GM12892 (cell line): Measurements from ENCODE around the gene DLG5.

Source experiments
- POLR2A ChIP-seq: IDR thresholded peaks from 2 replicates; pipeline ENCODE4 v1.6.1; 2011; ENCODE audit warnings: low read depth, low read length, control low read depth
- POLR2AphosphoS5 ChIP-seq: IDR thresholded peaks from 2 replicates; pipeline ENCODE4 v1.6.1; 2011; ENCODE audit warnings: low read depth, low read length, control low read depth
- TAF1 ChIP-seq: IDR thresholded peaks from 2 replicates; pipeline ENCODE4 v1.6.1; 2011; ENCODE audit warnings: low read depth, mild to moderate bottlenecking, control low read depth, low read length, borderline replicate concordance

DNA sequence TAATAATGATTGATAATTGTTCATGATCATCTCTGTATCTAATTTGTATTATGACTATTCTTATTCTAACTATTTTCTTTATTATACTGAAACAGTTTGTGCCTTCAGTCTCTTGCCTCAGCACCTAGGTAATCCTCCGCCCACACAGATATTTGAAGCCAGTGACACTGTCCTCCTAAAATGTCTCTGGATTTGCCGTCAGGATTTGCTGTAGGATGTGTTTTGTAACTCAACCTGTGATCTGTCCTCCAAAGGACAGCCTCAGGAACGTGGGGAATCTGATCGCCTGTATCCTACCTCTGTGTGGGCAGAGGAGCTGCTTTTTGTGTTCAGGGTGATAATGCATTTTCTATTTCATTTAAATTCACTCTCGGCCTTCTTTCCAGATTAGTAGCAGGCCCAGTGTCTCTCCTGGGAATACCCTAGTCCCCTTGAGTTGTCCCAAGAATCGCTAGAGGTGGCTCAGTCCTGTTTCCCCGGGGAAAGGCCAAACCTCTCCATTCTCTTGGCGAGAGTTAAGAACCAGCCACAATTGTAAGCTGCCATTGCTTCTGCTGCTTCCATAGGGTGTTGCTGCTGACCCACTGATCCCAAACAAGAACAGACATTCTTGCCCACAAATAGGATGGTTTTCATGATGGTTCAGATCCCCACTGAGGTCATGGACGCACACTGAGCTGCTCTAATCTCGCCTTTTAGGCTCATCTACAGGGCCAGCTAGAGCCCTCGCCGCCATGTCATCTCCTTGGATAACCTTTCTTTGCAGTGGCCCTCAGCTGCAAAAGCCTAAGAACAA, 152.7 kb downstream of the DLG5 start:
- TF ChIP-seq POLR2A (no peak), POLR2AphosphoS5 (no peak), TAF1 (no peak)
